ENCODE results near the gene CDK15. TPM values are rescaled to one million over a fixed set of nuclear protein-coding genes. Genes with fewer than 3 reads are reported as not detected.

The CDK15 gene
- total RNA-seq, 1 donor, result 4.5 TPM

DNA sequence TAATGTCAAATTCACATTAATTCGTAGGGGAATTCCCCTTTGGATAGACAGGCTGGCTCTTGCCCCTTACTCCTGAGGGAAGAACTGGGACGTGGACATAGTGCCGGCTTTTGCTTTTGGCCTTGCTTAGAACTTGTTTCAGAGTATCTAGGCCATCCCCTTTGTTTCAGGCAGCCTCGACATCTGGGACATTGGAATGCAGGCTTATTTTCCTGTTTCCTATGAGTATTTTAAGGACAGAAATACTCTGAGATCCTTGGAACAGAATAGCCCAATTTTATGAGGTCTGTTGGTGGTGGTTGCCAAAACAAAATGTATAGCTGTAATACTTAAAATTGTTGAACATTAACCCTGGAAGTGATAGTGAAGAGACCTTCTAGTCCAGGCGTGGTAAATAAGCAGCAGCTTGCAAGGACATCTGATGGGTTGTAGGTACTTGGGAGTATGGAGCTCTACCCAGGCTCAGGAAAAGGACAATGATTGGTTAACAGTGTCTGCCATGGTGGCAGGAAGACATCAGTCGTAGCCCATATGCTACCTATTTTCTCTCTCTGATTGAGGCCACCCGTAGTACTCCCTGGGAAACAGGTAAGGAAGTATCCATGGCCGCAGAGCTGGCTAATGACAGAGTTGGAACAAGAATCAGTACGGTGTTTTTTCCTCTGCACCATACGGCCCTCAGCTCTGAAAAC, 112.4 kb downstream of the CDK15 start:
- H3K4me3 ChIP-seq (ENCODE audit: low read depth, low read length), result no peak overlapping the region
- TF ChIP-seq, protein P1, sequence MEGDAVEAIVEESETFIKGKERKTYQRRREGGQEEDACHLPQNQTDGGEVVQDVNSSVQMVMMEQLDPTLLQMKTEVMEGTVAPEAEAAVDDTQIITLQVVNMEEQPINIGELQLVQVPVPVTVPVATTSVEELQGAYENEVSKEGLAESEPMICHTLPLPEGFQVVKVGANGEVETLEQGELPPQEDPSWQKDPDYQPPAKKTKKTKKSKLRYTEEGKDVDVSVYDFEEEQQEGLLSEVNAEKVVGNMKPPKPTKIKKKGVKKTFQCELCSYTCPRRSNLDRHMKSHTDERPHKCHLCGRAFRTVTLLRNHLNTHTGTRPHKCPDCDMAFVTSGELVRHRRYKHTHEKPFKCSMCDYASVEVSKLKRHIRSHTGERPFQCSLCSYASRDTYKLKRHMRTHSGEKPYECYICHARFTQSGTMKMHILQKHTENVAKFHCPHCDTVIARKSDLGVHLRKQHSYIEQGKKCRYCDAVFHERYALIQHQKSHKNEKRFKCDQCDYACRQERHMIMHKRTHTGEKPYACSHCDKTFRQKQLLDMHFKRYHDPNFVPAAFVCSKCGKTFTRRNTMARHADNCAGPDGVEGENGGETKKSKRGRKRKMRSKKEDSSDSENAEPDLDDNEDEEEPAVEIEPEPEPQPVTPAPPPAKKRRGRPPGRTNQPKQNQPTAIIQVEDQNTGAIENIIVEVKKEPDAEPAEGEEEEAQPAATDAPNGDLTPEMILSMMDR (IDR thresholded peaks at IDR 0.05; ENCODE audit: insufficient read depth, low read length), result no peak

DNA sequence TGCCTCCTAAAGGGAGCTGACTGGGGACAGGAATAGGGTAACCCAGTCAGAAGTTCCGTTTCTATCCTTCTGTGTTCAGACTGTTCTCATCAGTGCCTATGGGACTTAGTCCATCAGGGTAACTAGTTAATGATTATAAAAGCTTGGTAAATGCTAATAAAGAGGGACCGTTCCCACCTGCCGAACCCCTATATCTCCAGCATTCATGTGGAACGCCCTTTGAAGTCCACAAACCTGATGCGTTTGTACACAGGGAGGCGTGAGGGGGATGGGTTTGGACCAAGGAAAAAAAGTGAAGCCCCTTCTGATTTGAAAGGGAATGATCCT, 112.9 kb downstream of the CDK15 start:
- no peak overlapping the region for H3K4me3 ChIP-seq (ENCODE audit: low read depth, low read length)
- TF ChIP-seq, protein P1 (IDR thresholded peaks at IDR 0.05; ENCODE audit: insufficient read depth, low read length), result no peak
- no peak for DNase-seq (ENCODE audit: low read depth)

More for the DNA sequence above, 112.4 kb downstream of the CDK15 start:
- DNase-seq (ENCODE audit: low read depth), result no peak

DNA sequence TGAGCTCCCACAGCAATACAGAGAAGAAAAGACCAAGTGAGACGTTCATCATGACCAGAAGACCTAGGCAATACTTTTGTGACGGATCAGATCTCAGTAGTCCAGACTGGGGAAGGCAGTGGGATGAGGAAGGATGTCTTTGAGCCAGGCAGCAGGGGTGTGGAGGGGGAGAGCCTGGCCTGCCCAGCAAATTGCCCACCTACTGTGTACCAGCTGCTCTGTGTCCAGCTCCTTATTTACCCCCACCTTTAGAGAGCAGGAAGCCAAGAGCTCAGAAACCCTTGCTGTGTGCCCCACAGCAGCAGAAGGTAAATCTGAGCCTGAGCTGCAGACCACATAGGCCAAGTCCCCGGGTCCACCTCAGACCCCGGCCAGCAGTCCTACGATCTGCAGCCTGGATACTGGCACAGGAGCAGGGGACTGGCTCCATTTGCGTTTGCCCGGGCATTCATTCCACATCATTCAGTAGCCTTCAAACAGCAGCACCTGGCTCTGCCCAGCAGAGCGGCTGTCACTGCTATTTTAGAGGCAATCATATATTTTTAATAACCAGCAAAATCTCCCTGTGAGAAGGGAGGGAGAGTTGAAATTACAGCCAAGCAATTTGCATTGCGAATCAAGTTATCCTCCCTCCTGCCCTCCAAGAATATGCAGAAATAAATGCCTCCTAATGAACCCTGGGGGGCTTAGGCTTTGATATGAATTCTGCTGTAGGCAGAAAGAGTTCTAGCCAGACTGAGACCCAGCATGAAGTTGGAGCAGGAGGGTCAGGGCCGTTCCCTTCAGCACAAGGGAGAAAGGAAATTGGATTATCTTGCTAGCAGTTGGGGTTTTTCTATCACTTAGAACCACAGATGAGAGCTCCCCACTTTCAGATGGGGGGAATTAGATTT, 117.3 kb downstream of the CDK15 start:
- TF ChIP-seq, protein P1 (IDR thresholded peaks at IDR 0.05; ENCODE audit: insufficient read depth, low read length), result no peak
- DNase-seq (ENCODE audit: low read depth), result no peak
- no peak overlapping the region for H3K4me3 ChIP-seq (ENCODE audit: low read depth, low read length)

DNA sequence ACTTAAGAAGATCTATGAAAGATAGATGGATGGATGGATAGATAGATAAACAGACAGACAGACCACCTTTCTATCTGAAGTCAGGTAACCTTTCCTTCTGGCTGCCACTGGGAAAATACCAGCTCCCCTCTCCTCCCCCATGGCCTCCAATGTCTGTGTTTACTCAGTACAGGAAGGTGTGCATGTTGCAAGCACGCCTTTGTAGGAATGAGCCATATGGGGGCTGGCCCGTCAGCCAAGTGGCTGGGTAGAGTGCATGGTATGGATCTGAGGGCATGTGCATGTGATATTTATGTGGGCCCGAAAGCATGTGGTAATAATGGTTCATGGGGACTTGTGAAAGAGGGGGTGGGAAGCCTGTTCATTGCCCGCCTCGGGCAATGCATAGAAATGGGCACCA, 118.1 kb downstream of the CDK15 start:
- DNase-seq (ENCODE audit: low read depth), result no peak
- no peak overlapping the region for H3K4me3 ChIP-seq (ENCODE audit: low read depth, low read length)
- TF ChIP-seq, protein P1 (IDR thresholded peaks at IDR 0.05; ENCODE audit: insufficient read depth, low read length), result no peak

GRCh38 chr2:201925056-201925455, 118.7 kb downstream of the CDK15 start:
- no peak for DNase-seq (ENCODE audit: low read depth)
- TF ChIP-seq, protein P1 (IDR thresholded peaks at IDR 0.05; ENCODE audit: insufficient read depth, low read length), result no peak
- no peak overlapping the region for H3K4me3 ChIP-seq (ENCODE audit: low read depth, low read length)

DNA sequence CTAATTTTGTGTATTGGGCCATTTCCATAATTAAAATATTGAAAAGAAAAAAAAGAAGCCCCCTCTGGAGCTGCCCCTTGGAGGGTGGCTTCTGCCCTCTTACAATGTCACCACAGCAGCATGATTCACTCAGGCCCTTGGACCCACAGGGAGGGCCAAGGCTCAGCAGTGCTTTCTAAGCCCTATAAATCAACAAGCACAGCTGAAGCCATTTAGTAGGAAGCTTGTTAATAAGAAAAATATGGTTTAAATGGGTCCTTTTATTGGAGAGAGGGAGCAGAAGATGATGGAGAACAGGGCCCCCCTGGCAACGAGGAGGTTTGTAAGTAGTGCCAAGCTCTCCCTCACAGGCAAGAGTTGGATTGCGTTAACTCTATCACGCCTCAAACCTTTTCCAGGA, 119.7 kb downstream of the CDK15 start:
- DNase-seq (ENCODE audit: low read depth), result no peak
- TF ChIP-seq, protein P1 (IDR thresholded peaks at IDR 0.05; ENCODE audit: insufficient read depth, low read length), result no peak
- H3K4me3 ChIP-seq (ENCODE audit: low read depth, low read length), result no peak overlapping the region
